Sciatic nerve (tissue), 2 donors: ENCODE measurements around the gene HHIP. TPM values are rescaled to one million over a fixed set of nuclear protein-coding genes. Genes with fewer than 3 reads are reported as not detected.

Experiments
- ATAC-seq: fragments of 200-7000 bp; cut with Tn5 transposase; one replicate; pipeline ENCODE4 v1.9.1; 2020; ENCODE audit warnings: mild to moderate bottlenecking, moderate library complexity
- DNase-seq: peaks from one replicate; pipeline ENCODE4 v3.0.0-alpha.2; 2020; ENCODE audit warnings: low spot score
- intact Hi-C: fragments of 100-400 bp; cut with DNase I; formaldehyde crosslinking; loops from one replicate; pipeline ENCODE4 v1.14.2; 2022
- total RNA-seq: library from RNA; stranded (reverse); fragmentation: NEBNext Ultra II Directional; extraction: Animal tissue kit (Norgen Biotek cat#: 25700); gene quantifications from one replicate; pipeline ENCODE4 v1.2.1, GENCODE V29; 2021
- donor health status: DM: no; HTN: no; CAD: no.
- donor health status: DM: no; HTN: no; CAD: no.

Gene HHIP
- total RNA-seq, 1 donor from 2014 or later = 7.8 TPM

DNA sequence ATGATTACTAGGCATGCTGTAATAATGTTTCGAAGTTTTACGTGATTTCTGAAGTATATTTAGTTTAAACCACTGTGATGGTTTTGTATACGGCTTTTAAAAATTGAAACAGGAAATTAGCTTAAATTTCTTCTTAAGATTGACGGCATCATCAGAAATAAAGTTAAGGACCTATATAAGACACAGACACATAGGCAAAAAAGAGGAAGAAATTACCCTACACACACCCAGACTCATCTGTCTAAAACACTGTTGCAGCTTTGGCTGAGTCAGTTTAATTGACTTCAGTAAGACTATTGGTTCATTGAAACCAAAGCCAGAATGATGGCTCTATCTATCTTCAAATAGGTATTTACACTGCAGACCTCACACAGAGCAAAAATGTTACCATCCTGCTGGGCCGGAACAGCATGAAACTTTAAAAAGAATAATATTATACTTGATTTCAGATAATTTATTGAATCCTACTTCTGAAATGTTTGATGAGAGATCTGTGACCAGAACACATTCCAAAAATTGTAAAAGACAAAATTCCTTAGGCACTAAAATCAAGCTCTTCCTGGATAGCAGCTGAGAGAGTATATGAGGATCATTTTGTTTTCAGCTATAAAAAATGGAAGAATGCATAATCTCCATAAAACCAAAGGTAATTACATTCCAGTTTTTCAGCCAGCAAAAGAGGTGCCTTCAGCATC, 4.5 kb downstream of the HHIP start:
- intact Hi-C loops = loop anchor here (1.0 kb wide), 1 partner anchor 39 kb away; no protein-coding TSS in a partner anchor
- DNase-seq (no peak), ATAC-seq (no peak)

DNA sequence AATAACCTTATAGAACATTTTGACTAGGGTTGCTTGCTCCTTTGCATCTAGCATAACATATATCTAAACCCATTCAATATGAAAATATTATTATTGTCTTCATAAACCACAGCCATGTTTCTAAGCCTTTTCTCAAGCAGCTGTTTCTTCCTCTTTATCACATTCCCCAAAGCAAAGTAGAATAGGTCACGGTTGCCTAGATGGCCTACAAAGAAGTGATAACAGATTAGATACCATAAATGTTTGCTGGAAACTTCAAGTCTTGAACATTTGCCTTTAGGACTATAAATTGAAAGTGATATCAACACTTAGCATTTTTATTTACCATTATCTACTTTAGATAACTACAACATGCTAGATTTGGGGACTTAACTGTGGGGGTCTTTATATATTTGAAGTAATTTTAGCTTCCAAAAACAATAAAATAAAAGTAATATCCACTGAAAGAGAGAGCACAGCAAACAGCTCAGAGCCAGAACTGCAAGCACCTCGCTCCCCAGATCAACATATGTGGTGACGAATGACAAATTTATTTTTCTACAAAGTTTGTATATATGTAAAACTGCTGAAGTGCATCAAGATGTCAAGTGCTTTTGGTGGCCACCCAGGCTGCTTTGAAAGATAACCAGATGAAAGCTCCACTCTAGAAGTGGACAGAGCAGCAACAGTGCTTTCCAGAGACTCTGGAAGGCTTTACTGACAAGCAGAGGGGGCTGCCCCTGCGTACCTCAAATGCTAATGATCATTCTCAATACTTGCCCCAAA, 8.0 kb downstream of the HHIP start:
- ATAC-seq = no peak
- DNase-seq = no peak
- intact Hi-C loops = no loop called here

DNA sequence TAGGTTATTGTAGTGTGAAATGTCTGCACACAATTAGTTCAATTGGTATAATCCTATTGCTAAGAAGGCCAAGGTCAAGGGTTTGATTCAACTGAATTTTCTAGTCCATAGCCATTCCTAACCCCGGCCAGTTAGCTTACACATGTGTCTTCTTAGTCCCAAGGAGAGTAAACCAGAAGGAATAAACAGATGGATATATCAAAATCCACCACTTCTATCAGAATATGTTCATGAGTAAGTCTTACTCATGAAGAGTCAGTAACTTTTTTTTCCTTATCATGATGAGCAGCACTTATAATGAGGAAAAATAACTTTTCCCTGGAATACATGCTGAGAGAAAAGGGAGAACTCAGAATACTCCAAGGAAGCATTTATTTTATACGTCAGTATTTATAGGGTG, 9.5 kb downstream of the HHIP start:
- no peak for DNase-seq
- intact Hi-C loops = no loop called here
- ATAC-seq = no peak

DNA sequence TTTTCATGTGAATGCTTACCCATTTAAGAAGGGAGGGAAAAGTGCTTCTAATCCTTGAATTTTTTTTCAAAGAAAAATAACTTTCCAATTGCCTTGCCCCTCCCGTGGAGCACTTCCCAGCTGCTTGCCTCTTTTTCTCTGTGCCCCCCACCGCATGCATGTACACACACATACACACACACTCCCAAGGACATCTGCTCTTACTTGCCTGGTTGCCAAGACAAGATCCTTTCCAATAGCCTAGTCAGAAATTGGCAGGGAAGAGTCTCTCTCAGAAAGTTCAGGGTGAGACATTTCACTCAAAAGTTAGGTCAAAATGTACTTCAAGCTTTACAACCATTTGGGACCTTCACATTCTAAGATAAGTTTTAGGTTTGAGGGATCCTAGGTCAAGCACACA, 10.9 kb downstream of the HHIP start:
- DNase-seq = no peak
- ATAC-seq = peak; percentile 53
- intact Hi-C loops = no loop called here

DNA sequence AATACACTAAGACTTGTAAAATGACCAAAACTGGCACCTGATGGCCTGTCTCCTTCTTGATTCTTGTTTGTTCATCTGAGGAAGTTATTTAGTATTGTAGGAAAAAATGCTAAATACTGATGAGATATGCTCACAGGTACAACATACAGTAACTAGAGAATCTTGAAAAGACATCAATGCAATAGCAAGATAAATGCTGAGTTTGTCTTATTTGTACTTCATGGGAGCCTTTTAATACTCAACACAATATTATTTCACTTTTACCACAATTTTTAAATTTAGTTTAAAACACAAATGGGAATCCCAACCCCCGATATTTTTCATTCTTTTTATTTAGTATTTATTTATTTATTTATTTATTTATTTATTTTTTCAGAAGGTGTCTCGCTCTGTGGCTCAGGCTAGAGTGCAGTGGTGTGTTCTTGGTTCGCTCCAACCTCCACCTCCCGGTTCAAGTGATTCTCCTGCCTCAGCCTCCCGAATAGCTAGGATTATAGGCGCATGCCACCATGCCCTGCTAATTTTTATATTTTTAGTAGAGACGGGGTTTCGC, 12.1 kb downstream of the HHIP start:
- intact Hi-C loops = no loop called here
- DNase-seq (no peak), ATAC-seq (no peak)

DNA sequence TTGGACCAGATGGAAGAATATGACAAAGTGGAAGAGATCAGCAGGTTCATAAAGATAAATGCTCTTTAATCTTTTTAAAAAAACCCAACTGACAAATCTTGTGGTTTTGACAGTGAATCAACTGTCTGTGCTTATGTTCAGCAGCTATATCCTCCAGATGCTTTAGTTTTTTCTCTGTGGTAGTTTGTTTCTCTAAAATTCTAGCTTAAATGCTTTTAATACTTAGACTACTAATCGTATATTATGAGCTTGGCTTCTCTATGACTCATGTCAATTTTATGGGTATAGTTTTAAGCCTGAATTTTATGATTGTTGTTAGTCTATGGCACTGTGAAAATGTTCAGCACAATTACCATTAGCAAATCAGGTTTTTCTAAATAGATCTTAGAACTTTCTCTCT, 12.9 kb downstream of the HHIP start:
- intact Hi-C loops = no loop called here
- ATAC-seq (no peak), DNase-seq (no peak)

DNA sequence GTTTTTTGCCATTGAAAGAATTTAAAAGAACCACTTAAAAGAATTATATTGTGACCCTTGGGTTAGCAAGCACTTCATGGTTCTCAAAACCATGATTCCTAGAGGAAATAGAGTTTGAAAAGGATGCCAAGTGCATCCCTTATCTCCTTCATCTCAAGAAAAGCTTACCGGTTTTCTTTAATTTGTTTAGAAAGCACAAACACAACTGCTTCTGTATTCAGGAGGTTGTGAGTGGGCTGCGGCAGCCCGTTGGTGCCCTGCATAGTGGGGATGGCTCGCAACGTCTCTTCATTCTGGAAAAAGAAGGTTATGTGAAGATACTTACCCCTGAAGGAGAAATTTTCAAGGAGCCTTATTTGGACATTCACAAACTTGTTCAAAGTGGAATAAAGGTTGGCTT, 13.5 kb downstream of the HHIP start:
- ATAC-seq = no peak
- intact Hi-C loops = no loop called here

DNA sequence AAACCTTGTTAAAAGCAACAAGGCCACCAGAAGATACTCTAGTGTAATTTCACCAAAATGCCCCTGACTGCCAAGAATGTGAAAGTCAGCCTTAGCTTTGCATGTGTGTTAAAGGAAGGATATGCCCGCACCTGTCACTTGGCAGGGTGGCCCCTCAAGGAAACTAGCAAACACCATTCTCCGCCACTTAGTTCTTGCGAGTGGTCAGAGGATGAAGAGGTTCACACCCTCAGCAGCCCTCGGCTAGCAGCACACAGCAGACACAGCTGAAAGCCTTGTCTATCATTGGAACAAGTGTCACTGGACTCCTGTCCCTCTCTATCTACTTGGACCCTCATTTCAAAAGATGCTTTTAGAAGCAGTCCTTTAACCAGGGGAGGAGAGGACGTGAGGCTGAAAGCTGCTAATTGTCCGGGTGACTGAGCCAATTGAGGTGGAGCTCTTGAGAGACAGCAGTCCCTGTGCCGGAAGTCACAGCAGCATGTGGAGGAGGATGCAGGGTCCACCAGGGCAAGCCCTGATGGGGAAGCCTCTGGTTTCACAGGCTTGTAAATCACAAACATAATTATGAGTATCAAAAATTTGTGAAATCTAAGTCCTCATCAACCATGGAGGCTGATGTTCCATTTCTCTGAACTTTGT, 18.0 kb downstream of the HHIP start:
- no peak for ATAC-seq
- no peak for DNase-seq
- intact Hi-C loops = no loop called here

More for the DNA sequence above, 13.5 kb downstream of the HHIP start:
- DNase-seq = no peak

DNA sequence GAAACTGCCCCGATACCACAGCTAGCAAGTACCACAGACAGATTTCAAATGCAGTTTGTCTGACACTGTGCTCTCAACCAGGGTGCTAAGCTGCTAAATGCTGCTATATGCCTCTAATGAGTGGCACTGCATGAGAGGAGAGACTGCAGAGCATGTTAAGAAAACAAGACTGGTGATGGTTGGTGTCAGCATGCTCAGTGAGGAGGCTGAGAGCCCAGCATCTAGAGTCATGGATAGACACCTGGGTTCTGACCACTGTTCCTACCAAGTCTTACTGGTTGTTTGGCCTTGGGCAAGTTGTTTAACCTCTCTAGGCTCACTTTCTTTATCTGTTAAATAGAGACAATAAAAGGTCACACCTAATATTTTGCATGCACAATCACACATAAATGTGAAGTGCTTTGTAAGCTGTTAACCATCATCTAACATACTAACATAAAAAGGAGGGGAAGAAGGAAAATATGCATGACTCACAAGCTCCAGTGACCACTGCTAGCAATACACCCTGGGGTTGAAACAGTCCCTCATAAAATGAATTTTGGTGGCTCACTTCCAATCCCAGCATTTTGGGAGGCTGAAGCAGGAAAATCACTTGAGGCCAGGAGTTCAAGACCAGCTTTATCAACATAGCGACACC, 20.7 kb downstream of the HHIP start:
- intact Hi-C loops = no loop called here
- DNase-seq (no peak), ATAC-seq (no peak)

DNA sequence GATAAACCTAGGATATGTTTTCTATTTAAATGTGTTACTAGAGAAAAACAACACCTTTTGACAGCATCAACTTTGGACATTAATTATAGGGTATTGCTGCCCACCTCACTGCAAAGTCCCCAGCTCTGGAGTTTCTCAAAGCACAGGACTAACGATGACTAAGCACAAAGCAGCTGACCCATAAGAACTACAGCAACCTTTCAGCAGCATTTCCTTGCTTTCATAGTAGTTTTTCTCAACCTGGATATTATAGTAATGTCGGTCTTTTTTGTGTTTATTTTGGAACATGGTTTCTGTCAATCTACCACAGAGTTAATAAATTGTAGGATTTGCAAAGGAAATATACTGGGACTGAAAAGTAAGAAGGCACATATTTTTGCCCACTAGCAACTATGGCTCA, 21.5 kb downstream of the HHIP start:
- intact Hi-C loops = no loop called here
- no peak for DNase-seq
- ATAC-seq = no peak

DNA sequence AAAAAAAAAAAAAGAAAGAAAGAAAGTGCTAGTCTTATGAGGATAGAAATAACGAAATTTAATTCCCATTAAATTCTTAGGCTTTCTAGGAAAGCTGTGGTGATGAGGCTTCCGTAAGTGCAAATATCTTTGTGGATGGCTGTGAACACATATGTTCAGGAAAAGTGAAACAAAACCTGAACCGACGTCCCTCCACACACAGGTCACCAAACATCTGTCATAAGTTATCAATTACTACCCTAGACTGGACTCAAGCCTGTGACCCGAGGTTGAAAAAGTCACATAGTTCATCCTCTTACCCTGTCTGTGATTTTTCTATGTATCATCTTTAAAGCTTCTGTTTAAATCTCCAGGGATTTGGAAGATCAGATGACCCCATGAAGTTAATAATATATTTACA, 24.8 kb downstream of the HHIP start:
- ATAC-seq (no peak), DNase-seq (no peak)
- intact Hi-C loops = no loop called here

DNA sequence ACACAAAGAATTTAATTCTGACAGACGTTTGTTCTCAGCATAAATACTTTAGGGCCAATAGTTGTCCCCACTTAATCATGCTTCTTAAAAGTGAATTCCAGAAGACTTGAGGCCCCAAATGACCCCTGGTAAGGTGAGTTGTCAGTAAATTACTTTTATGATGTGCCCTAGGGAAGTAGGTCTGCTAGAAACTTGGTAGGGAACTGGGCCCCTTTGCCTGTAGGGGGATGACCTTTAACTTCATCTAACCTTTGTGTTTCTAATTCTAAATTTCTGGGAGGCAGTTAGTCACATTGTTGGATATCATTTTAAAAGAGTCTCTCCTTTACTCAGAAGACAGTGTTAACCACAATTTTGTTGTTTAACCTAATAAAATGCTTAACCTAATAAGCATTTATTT, 28.8 kb downstream of the HHIP start:
- intact Hi-C loops = no loop called here
- ATAC-seq = no peak

DNA sequence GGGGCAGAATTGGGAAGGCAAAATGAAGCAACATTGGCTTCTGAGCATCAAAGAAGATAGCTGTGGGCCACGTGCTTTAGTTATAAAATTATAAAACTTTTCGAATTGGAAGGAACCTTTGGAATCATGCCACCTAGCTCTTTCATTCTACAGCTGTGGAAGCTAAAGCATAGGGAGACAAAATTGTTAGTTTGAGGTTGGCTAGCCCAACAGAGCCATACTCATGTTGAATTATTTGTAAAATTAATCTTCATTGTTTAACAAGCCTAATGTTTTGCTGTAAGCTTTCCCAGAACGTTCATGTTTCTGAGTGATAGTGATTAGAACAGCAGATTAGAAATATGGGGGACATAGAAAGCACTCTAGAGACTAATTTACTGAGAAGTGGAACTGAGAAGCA, 35.9 kb downstream of the HHIP start:
- intact Hi-C loops = no loop called here
- DNase-seq (no peak), ATAC-seq (no peak)

More for the DNA sequence above, 28.8 kb downstream of the HHIP start:
- no peak for DNase-seq

DNA sequence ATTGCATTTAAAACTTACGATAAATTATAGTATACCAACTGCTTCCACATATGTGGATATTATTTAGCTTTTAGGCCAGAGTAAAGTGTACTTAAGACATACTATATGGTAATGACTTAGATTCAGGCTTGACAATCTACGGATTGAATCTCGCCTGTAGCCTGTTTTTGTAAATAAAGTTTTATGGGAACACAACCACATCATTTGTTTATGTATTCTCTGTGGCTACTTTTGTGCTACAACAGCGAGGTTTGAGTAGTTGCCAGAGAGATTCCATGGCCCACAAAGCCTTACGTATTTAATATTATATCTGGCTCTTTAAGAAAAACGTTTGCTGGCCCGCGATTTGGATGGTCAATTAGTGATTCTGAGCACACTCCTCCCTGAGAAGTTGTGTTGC, 37.6 kb downstream of the HHIP start:
- ATAC-seq = no peak
- DNase-seq = no peak
- intact Hi-C loops = no loop called here

DNA sequence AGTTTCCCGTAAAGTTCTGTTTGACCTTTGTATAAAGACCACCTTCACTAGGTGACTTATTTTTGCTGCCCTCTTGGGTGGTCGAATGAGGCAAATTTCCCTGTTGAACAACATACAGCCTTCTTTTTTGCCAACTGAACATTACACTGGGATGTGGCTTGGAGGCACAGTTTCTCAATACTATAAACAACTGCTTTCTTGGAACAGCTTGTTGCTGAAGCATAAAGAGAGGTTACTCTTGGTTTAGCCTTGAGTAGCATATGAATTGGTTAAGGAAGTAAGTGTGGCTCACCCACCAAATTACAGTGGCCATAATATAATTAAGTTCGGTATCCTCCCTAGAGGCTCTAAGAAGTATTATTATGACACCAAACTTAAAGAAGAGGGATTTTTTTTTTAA, 40.0 kb downstream of the HHIP start:
- DNase-seq (no peak), ATAC-seq (peak; percentile 38)
- intact Hi-C loops = no loop called here

DNA sequence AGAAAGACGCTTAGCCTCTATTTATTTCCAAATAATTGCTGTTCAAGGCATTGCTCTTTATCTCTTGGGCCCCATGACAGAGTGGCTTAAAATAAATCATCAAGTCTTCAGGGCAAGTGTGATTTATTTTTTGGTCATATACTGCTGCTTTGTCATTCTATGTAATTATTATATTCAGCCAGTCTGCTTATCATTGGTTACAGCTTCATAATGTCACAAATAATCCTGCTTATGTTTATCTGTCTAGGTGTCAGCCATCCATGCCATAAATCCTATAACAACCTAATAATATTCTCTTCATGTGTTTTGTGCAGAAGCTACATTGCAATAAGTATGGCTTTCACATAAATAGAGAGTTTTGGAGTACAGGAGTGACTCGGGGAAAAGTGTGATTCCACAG, 41.0 kb downstream of the HHIP start:
- intact Hi-C loops = no loop called here
- DNase-seq (no peak), ATAC-seq (no peak)

DNA sequence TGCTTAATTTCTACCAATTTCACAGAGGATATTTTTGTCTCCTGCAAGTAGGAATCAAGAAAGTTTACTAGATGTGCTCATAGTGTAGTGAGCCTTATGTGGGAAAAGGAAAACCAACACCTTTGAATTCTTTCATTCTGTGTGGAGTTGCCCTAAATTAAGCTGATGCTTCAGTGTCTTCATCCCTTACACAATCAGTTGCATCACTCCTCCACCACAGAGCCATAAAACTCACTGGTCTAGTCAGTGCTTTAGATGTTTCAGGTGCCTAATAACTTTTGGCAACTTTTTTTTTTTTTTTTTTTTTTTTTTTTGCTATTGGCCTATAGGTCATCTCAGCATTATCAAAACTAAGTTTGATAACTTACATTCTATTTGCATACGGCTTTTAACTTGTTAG, 41.5 kb downstream of the HHIP start:
- peak; percentile 49 for ATAC-seq
- DNase-seq = no peak
- intact Hi-C loops = no loop called here

DNA sequence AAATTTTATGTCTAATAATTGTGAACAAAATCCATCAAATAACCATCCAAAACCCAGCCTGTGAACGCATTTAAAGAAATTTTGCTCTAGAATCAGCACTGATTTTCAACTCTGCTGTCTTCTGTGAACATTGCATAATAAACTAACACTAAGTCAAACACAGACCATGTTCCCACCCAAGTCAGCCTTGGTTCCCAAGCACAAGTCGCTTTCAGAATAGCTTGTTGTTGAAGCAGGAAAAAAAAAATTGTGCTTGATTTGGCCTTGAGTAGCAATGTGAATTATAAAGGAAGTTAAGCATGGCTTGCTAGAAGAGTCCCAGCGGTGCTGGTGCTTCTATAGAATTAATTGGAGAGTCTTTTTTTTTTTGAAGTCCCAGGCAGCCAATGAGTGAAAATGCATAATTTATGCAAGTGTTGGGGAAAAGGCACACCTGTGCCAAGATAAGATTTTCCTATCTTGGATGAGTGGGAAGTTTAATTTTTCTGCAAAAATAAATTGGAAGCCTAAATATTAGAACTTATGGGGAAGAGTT, 42.1 kb downstream of the HHIP start:
- ATAC-seq = no peak
- no peak for DNase-seq
- intact Hi-C loops = no loop called here

DNA sequence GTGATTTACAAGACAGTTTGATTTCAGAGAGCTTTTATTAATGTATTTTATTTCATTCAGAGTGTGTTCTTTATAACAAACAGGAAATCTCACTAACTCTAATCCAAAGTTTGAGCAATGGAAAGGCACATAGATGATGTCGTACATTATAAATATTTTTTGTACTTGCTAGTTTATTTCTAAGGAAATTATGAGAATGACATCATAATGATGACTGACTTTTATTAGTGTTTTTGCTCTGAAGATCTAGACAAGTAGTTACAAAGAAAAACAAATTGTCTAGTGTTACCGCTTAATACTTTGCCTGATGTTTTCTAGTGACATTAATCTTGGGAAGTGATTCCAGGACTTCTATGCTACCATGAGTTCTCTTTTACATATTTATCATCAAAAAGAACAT, 43.2 kb downstream of the HHIP start:
- intact Hi-C loops = no loop called here
- ATAC-seq (no peak), DNase-seq (no peak)
